ENCODE data around the gene TRDN.
"Not testable (repeated sequence)": the region's sequence is repeated elsewhere in the genome, so short reads cannot be mapped to it uniquely, and the experiment has no call there.

TRDN gene

GRCh38 chr6:123233336-123233735 lies 403.4 kb downstream of the TRDN start:
- no peak for DNase-seq

GRCh38 chr6:123227789-123228188 lies 409.0 kb downstream of the TRDN start:
- not testable (repeated sequence) for DNase-seq

- DNase-seq = no peak
Observed at GRCh38 chr6:123226398-123226797, 410.4 kb downstream of the TRDN start.

GRCh38 chr6:123224077-123224476 lies 412.7 kb downstream of the TRDN start:
- no peak for DNase-seq

GRCh38 chr6:123223461-123223860 lies 413.3 kb downstream of the TRDN start:
- no peak for DNase-seq

GRCh38 chr6:123215211-123215610 lies 421.5 kb downstream of the TRDN start:
- no peak for DNase-seq

- no peak for DNase-seq
Observed at GRCh38 chr6:123214433-123214832, 422.3 kb downstream of the TRDN start.

GRCh38 chr6:123213921-123214320 lies 422.8 kb downstream of the TRDN start:
- no peak for DNase-seq

- no peak for DNase-seq
Observed at GRCh38 chr6:123211777-123212545, 424.8 kb downstream of the TRDN start.

GRCh38 chr6:123210645-123211044 lies 426.1 kb downstream of the TRDN start:
- DNase-seq = no peak

GRCh38 chr6:123207967-123208510 lies 428.7 kb downstream of the TRDN start:
- DNase-seq = no peak

GRCh38 chr6:123203928-123204327 lies 432.8 kb downstream of the TRDN start:
- no peak for DNase-seq

GRCh38 chr6:123201869-123202372 lies 434.8 kb downstream of the TRDN start:
- DNase-seq = no peak

GRCh38 chr6:123193298-123193697 lies 443.5 kb downstream of the TRDN start:
- DNase-seq = no peak

GRCh38 chr6:123189816-123190215 lies 446.9 kb downstream of the TRDN start:
- no peak for DNase-seq

GRCh38 chr6:123182998-123183397 lies 453.8 kb downstream of the TRDN start:
- no peak for DNase-seq

- DNase-seq = no peak
Observed at GRCh38 chr6:123176706-123177105, 460.0 kb downstream of the TRDN start.

GRCh38 chr6:123171341-123172115 lies 465.2 kb downstream of the TRDN start:
- DNase-seq = no peak

- DNase-seq = no peak
Observed at GRCh38 chr6:123169774-123170095, 467.0 kb downstream of the TRDN start.

GRCh38 chr6:123168892-123169773 lies 467.6 kb downstream of the TRDN start:
- no peak for DNase-seq

GRCh38 chr6:123168466-123168865 lies 468.3 kb downstream of the TRDN start:
- DNase-seq = no peak

Data from midbrain (tissue), 1 donor.